ENCODE data around the gene MMS22L. TPM values are rescaled to one million over a fixed set of nuclear protein-coding genes. Genes with fewer than 3 reads are reported as not detected.

MMS22L gene
- total and polyA plus RNA-seq, 2 experiments from 2014 or later: 11.7 to 49.5 TPM

GRCh38 chr6:97177905-97178304 lies 105.1 kb downstream of the MMS22L start (continued):
- TF ChIP-seq ZNF462 (CRISPR knock-in tag; IDR thresholded peaks at IDR 0.05) (no peak), CREB1 (CRISPR knock-in tag; IDR thresholded peaks at IDR 0.05; ENCODE audit: low read depth) (no peak)

DNA sequence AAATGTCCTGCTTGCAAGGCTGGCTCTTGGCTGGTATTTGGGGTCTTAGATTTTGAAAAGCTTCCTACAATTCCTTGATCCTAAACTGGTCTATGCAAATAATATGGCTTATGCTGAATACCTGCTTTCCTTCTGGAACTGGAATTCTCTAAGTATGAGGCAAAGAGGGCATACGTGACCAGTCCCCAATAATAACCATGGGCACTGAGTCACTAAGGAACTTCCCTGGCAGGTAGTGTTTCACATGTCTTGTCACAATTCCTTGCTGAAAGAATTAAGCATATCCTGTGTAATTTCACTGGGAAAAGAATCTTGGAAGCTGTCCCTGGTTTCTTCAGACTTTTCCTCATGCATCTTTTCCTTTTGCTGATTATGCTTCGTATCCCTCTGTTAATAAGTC lies 106.5 kb downstream of the MMS22L start:
- Histone ChIP-seq H2AFZ (no peak overlapping the region), H3K36me3 (ENCODE audit: insufficient read depth) (peaks cover 6% of the 10 kb centered on the region; the same call in 1 of the 2 replicates), H3K27ac (ENCODE audit: low read depth) (no peak overlapping the region), H3K79me2 (replicated peaks; ENCODE audit: insufficient read depth) (no peaks in the 10 kb centered on the region), H3K27me3 (ENCODE audit: insufficient read depth) (no peaks in the 10 kb centered on the region), H4K20me1 (replicated peaks; ENCODE audit: insufficient read depth) (no peaks in the 10 kb centered on the region), H3K4me2 (no peak overlapping the region), H3K9me2 (ENCODE audit: insufficient read depth) (no peaks in the 10 kb centered on the region), H3K4me3 (no peak overlapping the region), H3F3A (replicated peaks; ENCODE audit: low read depth) (no peaks in the 10 kb centered on the region), H3K4me1 (ENCODE audit: insufficient read depth) (no peaks in the 10 kb centered on the region)
- DNase-seq (ENCODE audit: low spot score) (no peak), ATAC-seq (no peak)
- Mint-ChIP-seq H3K27me3 (ENCODE audit: insufficient read depth, low read depth, poor library complexity) (no peaks in the 10 kb centered on the region), H3K4me1 (no peaks in the 10 kb centered on the region; the same call in 2 of the 3 replicates), H3K27ac (no peak overlapping the region), H3K9me3 (no peaks in the 10 kb centered on the region), H3K4me3 (no peak overlapping the region), H3K36me3 (ENCODE audit: low read depth) (peaks cover 10% of the 10 kb centered on the region; the same call in 2 of the 3 replicates)
- TF ChIP-seq EZH2phosphoT487 (IDR thresholded peaks at IDR 0.05; ENCODE audit: unreplicated experiment) (no peak), STAT1 (IDR thresholded peaks at IDR 0.05; ENCODE audit: unreplicated experiment) (no peak), ZNF462 (CRISPR knock-in tag; IDR thresholded peaks at IDR 0.05) (no peak)

All from GM23338 (cell line).